ENCODE results near the gene ALDH3B2.
"Not testable (repeated sequence)": the region's sequence is repeated elsewhere in the genome, so short reads cannot be mapped to it uniquely, and the experiment has no call there.

The ALDH3B2 gene

GRCh38 chr11:67662142-67662834 lies 12.1 kb downstream of the ALDH3B2 start:
- no peak for DNase-seq (ENCODE audit: low spot score)

- not testable (repeated sequence) for DNase-seq (ENCODE audit: low spot score)
Observed at GRCh38 chr11:67660752-67661151, 13.7 kb downstream of the ALDH3B2 start.

- not testable (repeated sequence) for DNase-seq (ENCODE audit: low spot score)
Observed at GRCh38 chr11:67659651-67660165, 14.7 kb downstream of the ALDH3B2 start.

- no peak for DNase-seq (ENCODE audit: low spot score)
Observed at GRCh38 chr11:67657300-67657699, 17.1 kb downstream of the ALDH3B2 start.

GRCh38 chr11:67656278-67656922 lies 18.0 kb downstream of the ALDH3B2 start:
- DNase-seq (ENCODE audit: low spot score) = peak; percentile 70

- no peak for DNase-seq (ENCODE audit: low spot score)
Observed at GRCh38 chr11:67654225-67654624, 20.2 kb downstream of the ALDH3B2 start.

- DNase-seq (ENCODE audit: low spot score) = no peak
Observed at GRCh38 chr11:67652965-67653845, 21.2 kb downstream of the ALDH3B2 start.

- DNase-seq (ENCODE audit: low spot score) = no peak
Observed at GRCh38 chr11:67651976-67652781, 22.2 kb downstream of the ALDH3B2 start.

- no peak for DNase-seq (ENCODE audit: low spot score)
Observed at GRCh38 chr11:67649634-67650510, 24.6 kb downstream of the ALDH3B2 start.

GRCh38 chr11:67648796-67649613 lies 25.4 kb downstream of the ALDH3B2 start:
- no peak for DNase-seq (ENCODE audit: low spot score)

- DNase-seq (ENCODE audit: low spot score) = no peak
Observed at GRCh38 chr11:67648140-67648795, 26.2 kb downstream of the ALDH3B2 start.

GRCh38 chr11:67647471-67647870 lies 27.0 kb downstream of the ALDH3B2 start:
- DNase-seq (ENCODE audit: low spot score) = no peak

- DNase-seq (ENCODE audit: low spot score) = no peak
Observed at GRCh38 chr11:67646535-67647336, 27.7 kb downstream of the ALDH3B2 start.

GRCh38 chr11:67645521-67646461 lies 28.6 kb downstream of the ALDH3B2 start:
- no peak for DNase-seq (ENCODE audit: low spot score)

- DNase-seq (ENCODE audit: low spot score) = no peak
Observed at GRCh38 chr11:67644472-67645418, 29.7 kb downstream of the ALDH3B2 start.

- no peak for DNase-seq (ENCODE audit: low spot score)
Observed at GRCh38 chr11:67644042-67644441, 30.4 kb downstream of the ALDH3B2 start.

Measured in LoVo (cell line).